Fibroblast of the aortic adventitia (primary cell): ENCODE results near the gene BCL2L13. TPM values are rescaled to one million over a fixed set of nuclear protein-coding genes. Genes with fewer than 3 reads are reported as not detected.
A peak's percentile ranks its signal among the peaks of the same experiment; 100 is the strongest.
"Not testable (repeated sequence)": the region's sequence is repeated elsewhere in the genome, so short reads cannot be mapped to it uniquely, and the experiment has no call there.

ENCODE experiments used
- DNase-seq: peaks from one replicate; pipeline ENCODE4 v3.0.0-alpha.2; 2010; ENCODE audit warnings: low read depth
- H3K4me3 ChIP-seq: 2 replicates; pipeline ENCODE4 v1.5.1; 2011; ENCODE audit warnings: low read depth, mild to moderate bottlenecking, control low read depth, low read length, moderate library complexity
- CTCF ChIP-seq: IDR thresholded peaks from 2 replicates; pipeline ENCODE4 v1.5.1; 2011; ENCODE audit warnings: mild to moderate bottlenecking, low read length, control low read depth, inconsistent platforms; ENCODE audit not compliant: insufficient read depth
- total RNA-seq: library from RNA; depleted of rRNA; stranded (reverse); fragments of >200 nt; gene quantifications from 2 replicates; pipeline ENCODE4 v1.2.3, GENCODE V29; 2012; ENCODE audit warnings: low replicate concordance

Gene BCL2L13
- total RNA-seq, 1 donor: 40.2 TPM

GRCh38 chr22:17665854-17666253 is 27.3 kb downstream of the BCL2L13 start:
- DNase-seq: peak; percentile 28

GRCh38 chr22:17671521-17672092 is 33.0 kb downstream of the BCL2L13 start:
- not testable (repeated sequence) for H3K4me3 ChIP-seq, DNase-seq

More at GRCh38 chr22:17665854-17666253, 27.3 kb downstream of the BCL2L13 start:
- no peak overlapping the region for H3K4me3 ChIP-seq
- no peak for TF ChIP-seq CTCF

GRCh38 chr22:17672417-17672991 is 33.9 kb downstream of the BCL2L13 start:
- H3K4me3 ChIP-seq: no peak overlapping the region
- TF ChIP-seq CTCF: no peak
- peak; percentile 16 for DNase-seq

GRCh38 chr22:17674152-17674551 is 35.6 kb downstream of the BCL2L13 start:
- TF ChIP-seq CTCF: no peak
- no peak overlapping the region for H3K4me3 ChIP-seq
- DNase-seq: no peak

- DNase-seq: no peak
- TF ChIP-seq CTCF: no peak
Observed at GRCh38 chr22:17675584-17675983, 37.0 kb downstream of the BCL2L13 start.

GRCh38 chr22:17678817-17679385 is 40.3 kb downstream of the BCL2L13 start:
- no peak for TF ChIP-seq CTCF
- peak; percentile 10 for DNase-seq
- no peak overlapping the region for H3K4me3 ChIP-seq

More at GRCh38 chr22:17675584-17675983, 37.0 kb downstream of the BCL2L13 start:
- H3K4me3 ChIP-seq: no peak overlapping the region

GRCh38 chr22:17684245-17684644 is 45.7 kb downstream of the BCL2L13 start:
- H3K4me3 ChIP-seq: no peak overlapping the region
- TF ChIP-seq CTCF: no peak
- no peak for DNase-seq
